Stimulated activated naive B cell treated with anti-CD40 and anti-IgM and Interleukin-4, amounts not matched to agents 10 μg/mL and 1 μg/mL and 100 μg/mL, for 72 hours (primary cell): ENCODE measurements around the gene SUMF1.
A peak's percentile ranks its signal among the peaks of the same experiment; 100 is the strongest.

Experiments
- ATAC-seq, 2 donors: fragments of 150-1000 bp; cut with Tn5 transposase; replicated peaks; 2 replicates each; pipeline ENCODE4 v1.10.0; 2021; ENCODE audit warnings: moderate library complexity in 1 of 2
- DNase-seq: peaks from one replicate; pipeline ENCODE4 v3.0.0; 2021
- H3K27ac Mint-ChIP-seq: one replicate; pipeline ENCODE4 v1.8.0; 2022; ENCODE audit warnings: mild to moderate bottlenecking, mixed read lengths
- H3K27me3 Mint-ChIP-seq, 2 donors: one replicate each; pipeline ENCODE4 v1.8.0; 2022; ENCODE audit warnings: mixed read lengths in 2 of 2
- H3K36me3 Mint-ChIP-seq, 2 donors: one replicate each; pipeline ENCODE4 v1.8.0; 2022; ENCODE audit warnings: mixed read lengths in 2 of 2, mild to moderate bottlenecking in 1 of 2
- H3K4me1 Mint-ChIP-seq, 2 donors: one replicate each; pipeline ENCODE4 v1.8.0; 2022; ENCODE audit warnings: mixed read lengths in 2 of 2, mild to moderate bottlenecking in 1 of 2
- H3K4me3 Mint-ChIP-seq, 2 donors: one replicate each; pipeline ENCODE4 v1.8.0; 2022; ENCODE audit warnings: mild to moderate bottlenecking in 2 of 2, mixed read lengths in 2 of 2, moderate library complexity in 1 of 2
- H3K9me3 Mint-ChIP-seq, 2 donors: one replicate each; pipeline ENCODE4 v1.8.0; 2022; ENCODE audit warnings: mixed read lengths in 2 of 2, mild to moderate bottlenecking in 1 of 2

The SUMF1 gene

DNA sequence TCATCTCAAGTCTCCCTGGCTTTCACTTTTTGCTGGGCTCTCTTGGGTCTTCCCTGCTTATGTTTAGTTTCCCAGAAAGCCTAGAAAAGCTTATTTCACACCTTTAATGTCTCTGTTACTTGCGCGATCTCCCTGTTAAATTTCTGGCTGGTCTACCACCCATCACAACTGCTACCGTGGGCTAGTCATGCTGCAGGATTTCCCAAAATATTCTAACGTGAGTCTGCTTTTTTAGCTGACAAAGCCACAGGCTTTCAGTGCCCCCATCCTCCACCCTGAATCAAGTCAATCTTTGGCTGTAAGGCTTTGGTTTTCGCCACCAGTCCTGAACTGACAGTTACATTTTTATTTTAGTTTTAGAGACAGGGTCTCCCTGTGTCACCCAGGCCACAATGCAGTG, 74.1 kb downstream of the SUMF1 start:
- no peak overlapping the region for H3K27ac Mint-ChIP-seq
- no peak for ATAC-seq
- peaks cover 36 to 51% of the 10 kb centered on the region in 2 donors for H3K36me3 Mint-ChIP-seq

DNA sequence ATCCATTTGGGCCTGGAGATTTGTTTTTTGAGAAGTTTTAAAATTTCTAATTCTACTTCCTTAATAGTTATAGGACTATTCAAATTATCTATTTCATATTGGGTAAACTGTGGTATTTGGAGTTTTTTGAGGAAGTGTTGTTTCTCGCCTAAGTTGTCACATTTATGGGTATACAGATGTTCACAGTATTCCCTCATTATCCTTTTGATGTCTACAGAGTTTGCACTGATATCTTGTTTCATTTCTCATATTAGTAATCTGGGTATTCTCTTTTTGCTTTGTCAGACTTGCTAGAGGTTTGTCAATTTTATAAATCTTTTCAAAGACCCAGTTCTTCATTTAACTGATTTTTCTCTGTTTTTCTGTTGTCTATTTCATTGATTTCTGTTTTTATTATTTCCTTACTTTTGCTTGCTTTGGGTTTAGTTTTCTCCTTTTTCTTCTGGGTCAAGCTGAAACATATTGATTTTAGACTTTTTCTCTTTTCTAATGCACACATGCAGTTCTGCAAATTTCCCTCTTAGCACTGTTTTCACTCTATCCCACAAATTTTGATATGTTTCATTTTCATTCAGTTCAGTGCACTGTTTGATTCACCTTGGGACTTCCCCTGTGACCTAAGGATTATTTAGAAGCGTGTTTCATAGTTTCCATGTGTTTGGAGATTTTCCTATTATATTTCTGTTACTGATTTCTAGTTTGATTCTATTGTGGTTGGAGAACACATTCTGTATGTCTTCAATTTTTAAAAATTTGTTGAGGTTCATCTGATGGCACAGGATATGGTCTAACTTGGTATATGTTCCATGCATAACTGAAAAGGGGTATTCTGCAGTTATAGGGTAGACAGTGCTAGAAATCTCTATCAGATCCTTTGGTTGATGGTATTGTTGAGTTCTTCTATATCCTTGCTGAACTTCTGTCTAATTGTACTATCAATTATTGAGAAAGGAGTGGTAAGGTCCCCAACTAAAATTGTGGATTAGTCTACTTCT, 79.6 kb downstream of the SUMF1 start:
- Mint-ChIP-seq H3K4me3 (peak overlapping the region; percentile 30 to 46), H3K9me3 (peaks cover 3 to 8% of the 10 kb centered on the region in 2 donors), H3K27ac (peak overlapping the region; percentile 10), H3K4me1 (peaks cover 15 to 41% of the 10 kb centered on the region in 2 donors), H3K36me3 (peaks cover 27 to 35% of the 10 kb centered on the region in 2 donors), H3K27me3 (no peaks in the 10 kb centered on the region)
- ATAC-seq (peak; percentile 84 to 92), DNase-seq (no peak)

More for the DNA sequence above, 74.1 kb downstream of the SUMF1 start:
- no peak for DNase-seq
- peaks cover 0 to 5% of the 10 kb centered on the region in 2 donors for H3K9me3 Mint-ChIP-seq
- H3K4me1 Mint-ChIP-seq: peaks cover 7 to 20% of the 10 kb centered on the region in 2 donors
- no peak overlapping the region for H3K4me3 Mint-ChIP-seq
- H3K27me3 Mint-ChIP-seq: no peaks in the 10 kb centered on the region

DNA sequence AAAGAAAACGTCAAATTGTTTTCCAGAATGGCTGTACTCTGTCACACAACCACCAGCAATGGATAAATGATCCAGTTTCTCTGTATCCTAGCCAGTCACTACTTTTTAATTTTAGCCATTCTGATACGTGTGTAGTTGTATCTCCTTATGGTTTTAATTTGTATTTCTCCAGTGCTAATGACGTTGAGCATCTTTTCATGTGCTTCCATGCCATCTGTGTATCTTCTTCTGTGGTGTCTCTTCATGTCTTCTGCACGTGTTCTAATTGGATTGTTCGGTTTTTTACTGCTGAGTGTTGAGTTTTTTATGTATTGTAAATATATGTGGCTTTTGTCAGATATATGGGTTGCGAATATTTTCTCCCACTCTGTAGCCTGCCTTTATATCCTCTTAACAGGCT, 81.9 kb downstream of the SUMF1 start:
- no peak for DNase-seq
- Mint-ChIP-seq H3K4me3 (no peak overlapping the region), H3K27me3 (no peaks in the 10 kb centered on the region), H3K36me3 (peaks cover 22 to 38% of the 10 kb centered on the region in 2 donors), H3K27ac (no peak overlapping the region), H3K9me3 (peaks cover 3 to 9% of the 10 kb centered on the region in 2 donors), H3K4me1 (peaks cover 15 to 41% of the 10 kb centered on the region in 2 donors)
- no peak for ATAC-seq

GRCh38 chr3:4380013-4380412, 87.1 kb downstream of the SUMF1 start:
- peaks cover 3 to 12% of the 10 kb centered on the region in 2 donors for H3K9me3 Mint-ChIP-seq
- DNase-seq: no peak
- H3K4me3 Mint-ChIP-seq: no peak overlapping the region
- no peak overlapping the region for H3K27ac Mint-ChIP-seq
- peaks cover 32 to 55% of the 10 kb centered on the region in 2 donors for H3K36me3 Mint-ChIP-seq
- H3K4me1 Mint-ChIP-seq: peaks cover 0 to 2% of the 10 kb centered on the region in 2 donors
- ATAC-seq: no peak
- no peaks in the 10 kb centered on the region for H3K27me3 Mint-ChIP-seq

DNA sequence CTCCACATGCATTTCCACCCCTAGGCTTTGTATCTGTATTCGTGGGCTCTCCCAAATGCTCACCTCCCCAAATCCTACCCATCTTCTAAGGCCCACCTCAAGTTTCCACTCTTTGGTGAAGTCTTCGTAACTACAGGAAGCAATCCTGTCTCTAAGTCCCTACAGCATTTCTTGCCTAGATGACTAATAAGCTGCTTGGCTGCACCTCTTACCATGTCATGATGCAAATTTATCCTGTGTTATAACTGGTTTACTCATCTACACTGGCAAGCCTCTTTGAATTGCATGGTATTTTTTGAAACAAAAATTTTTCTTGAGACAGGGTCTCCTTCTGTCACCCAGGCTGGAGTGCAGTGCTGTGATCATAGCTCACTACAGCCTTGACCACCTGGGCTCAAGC, 90.6 kb downstream of the SUMF1 start:
- DNase-seq (no peak), ATAC-seq (peak in 1 of 2 donors; percentile 29)
- peaks cover 6 to 15% of the 10 kb centered on the region in 2 donors for H3K9me3 Mint-ChIP-seq
- no peaks in the 10 kb centered on the region for H3K27me3 Mint-ChIP-seq
- H3K4me3 Mint-ChIP-seq: no peak overlapping the region
- peaks cover 0 to 2% of the 10 kb centered on the region in 2 donors for H3K4me1 Mint-ChIP-seq
- peaks cover 38 to 68% of the 10 kb centered on the region in 2 donors for H3K36me3 Mint-ChIP-seq
- H3K27ac Mint-ChIP-seq: no peak overlapping the region

DNA sequence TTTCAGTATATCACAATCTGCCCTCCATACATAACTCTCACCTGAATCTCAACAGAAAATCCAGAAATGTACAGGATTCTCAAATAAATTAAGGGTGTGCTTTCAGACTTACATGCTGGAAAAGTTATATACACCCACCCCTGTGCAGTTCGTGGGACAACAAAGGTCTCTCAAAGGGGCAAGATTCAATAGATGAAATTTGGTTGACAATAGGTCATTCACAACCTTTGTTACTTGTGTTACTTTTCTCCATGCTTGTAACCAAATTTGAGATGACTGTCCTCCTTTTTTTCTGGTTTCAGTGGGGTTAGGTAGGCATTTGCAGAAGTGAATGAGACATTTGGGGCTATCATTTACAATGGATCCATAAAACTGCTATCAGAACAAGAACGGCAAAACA, 91.2 kb downstream of the SUMF1 start:
- no peak overlapping the region for H3K27ac Mint-ChIP-seq
- ATAC-seq (no peak), DNase-seq (no peak)
- H3K9me3 Mint-ChIP-seq: peaks cover 6 to 15% of the 10 kb centered on the region in 2 donors
- H3K4me3 Mint-ChIP-seq: no peak overlapping the region
- no peaks in the 10 kb centered on the region for H3K27me3 Mint-ChIP-seq
- peaks cover 43 to 70% of the 10 kb centered on the region in 2 donors for H3K36me3 Mint-ChIP-seq
- H3K4me1 Mint-ChIP-seq: peaks cover 0 to 2% of the 10 kb centered on the region in 2 donors

DNA sequence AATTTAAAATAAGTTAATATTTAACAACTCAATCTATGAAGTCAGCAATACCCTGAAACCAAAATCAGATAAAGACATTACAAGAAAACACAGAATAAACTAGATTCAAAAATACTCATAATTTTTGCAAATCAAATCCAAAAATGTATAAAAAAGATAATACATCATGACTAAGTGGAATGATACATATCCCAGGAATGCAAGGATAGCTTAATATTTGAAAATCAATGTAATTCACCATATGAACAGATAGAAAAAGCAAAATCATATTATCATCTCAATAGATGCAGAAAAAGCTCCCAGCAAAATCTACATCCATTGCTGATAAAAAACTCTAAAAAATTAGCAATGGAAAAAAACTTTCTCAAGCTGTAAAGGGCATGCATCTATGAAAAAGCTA, 93.4 kb downstream of the SUMF1 start:
- H3K9me3 Mint-ChIP-seq: peaks cover 6% of the 10 kb centered on the region in 2 donors
- DNase-seq: no peak

DNA sequence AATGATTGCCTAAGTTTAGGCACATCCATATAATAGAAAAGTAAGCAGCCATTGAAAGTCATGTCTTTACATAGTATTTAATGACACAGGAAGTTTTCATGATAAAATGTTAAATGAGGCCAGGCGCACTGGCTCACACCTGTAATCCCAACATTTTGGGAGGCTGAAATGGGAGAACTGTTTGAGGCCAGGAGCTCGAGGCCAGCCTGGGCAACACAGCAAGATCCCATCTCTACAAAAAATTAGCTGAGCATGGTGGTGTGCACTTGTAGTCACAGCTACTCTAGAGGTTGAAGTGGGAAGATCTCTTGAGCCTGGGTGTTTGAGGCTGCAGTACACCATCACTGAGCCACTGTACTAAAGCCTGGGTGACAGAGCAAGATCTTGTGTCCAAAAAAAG, 104.5 kb downstream of the SUMF1 start:
- no peaks in the 10 kb centered on the region for H3K27me3 Mint-ChIP-seq
- peaks cover 27 to 35% of the 10 kb centered on the region in 2 donors for H3K36me3 Mint-ChIP-seq
- no peak for DNase-seq
- no peak overlapping the region for H3K27ac Mint-ChIP-seq
- no peaks in the 10 kb centered on the region for H3K9me3 Mint-ChIP-seq
- ATAC-seq: no peak
- no peaks in the 10 kb centered on the region for H3K4me1 Mint-ChIP-seq
- no peak overlapping the region for H3K4me3 Mint-ChIP-seq

More for the DNA sequence above, 93.4 kb downstream of the SUMF1 start:
- no peak for ATAC-seq
- H3K36me3 Mint-ChIP-seq: peaks cover 35 to 60% of the 10 kb centered on the region in 2 donors
- H3K27ac Mint-ChIP-seq: no peak overlapping the region
- no peak overlapping the region for H3K4me3 Mint-ChIP-seq
- H3K4me1 Mint-ChIP-seq: peaks cover 0 to 2% of the 10 kb centered on the region in 2 donors
- no peaks in the 10 kb centered on the region for H3K27me3 Mint-ChIP-seq

DNA sequence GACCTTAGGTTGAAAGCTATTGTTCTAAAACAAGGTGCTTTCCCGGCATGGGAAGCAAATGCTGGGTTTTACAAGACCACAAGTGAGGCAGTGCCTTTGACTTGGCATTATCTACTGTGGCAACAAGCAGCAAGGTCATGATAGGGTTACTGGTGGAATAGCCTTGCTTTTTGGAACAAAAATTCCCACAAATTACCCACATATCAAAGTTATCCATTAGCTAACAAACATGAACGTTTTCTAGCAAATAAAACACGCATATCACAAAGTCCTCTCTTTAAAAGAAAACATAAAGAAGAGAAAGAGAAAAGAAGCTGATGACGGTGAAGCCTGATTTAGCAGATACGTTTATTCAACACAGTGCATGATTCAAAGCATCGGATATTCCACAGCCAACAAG, 106.3 kb downstream of the SUMF1 start:
- H3K9me3 Mint-ChIP-seq: no peaks in the 10 kb centered on the region

GRCh38 chr3:4359805-4360502, 107.1 kb downstream of the SUMF1 start:
- Mint-ChIP-seq H3K9me3 (no peaks in the 10 kb centered on the region), H3K4me1 (no peaks in the 10 kb centered on the region), H3K27me3 (no peaks in the 10 kb centered on the region), H3K27ac (no peak overlapping the region), H3K36me3 (peaks cover 20 to 29% of the 10 kb centered on the region in 2 donors), H3K4me3 (no peak overlapping the region)
- ATAC-seq (no peak), DNase-seq (no peak)

More for the DNA sequence above, 106.3 kb downstream of the SUMF1 start:
- Mint-ChIP-seq H3K27me3 (no peaks in the 10 kb centered on the region), H3K4me3 (no peak overlapping the region), H3K36me3 (peaks cover 20 to 29% of the 10 kb centered on the region in 2 donors), H3K27ac (no peak overlapping the region), H3K4me1 (no peaks in the 10 kb centered on the region)
- no peak for ATAC-seq
- no peak for DNase-seq

- H3K4me3 Mint-ChIP-seq: no peak overlapping the region
- peaks cover 18 to 29% of the 10 kb centered on the region in 2 donors for H3K36me3 Mint-ChIP-seq
- H3K27me3 Mint-ChIP-seq: no peaks in the 10 kb centered on the region
- no peak for DNase-seq
- ATAC-seq: no peak
- H3K4me1 Mint-ChIP-seq: no peaks in the 10 kb centered on the region
- peak overlapping the region; percentile 49 for H3K27ac Mint-ChIP-seq
- no peaks in the 10 kb centered on the region for H3K9me3 Mint-ChIP-seq
Observed at GRCh38 chr3:4358273-4358672, 108.8 kb downstream of the SUMF1 start.

DNA sequence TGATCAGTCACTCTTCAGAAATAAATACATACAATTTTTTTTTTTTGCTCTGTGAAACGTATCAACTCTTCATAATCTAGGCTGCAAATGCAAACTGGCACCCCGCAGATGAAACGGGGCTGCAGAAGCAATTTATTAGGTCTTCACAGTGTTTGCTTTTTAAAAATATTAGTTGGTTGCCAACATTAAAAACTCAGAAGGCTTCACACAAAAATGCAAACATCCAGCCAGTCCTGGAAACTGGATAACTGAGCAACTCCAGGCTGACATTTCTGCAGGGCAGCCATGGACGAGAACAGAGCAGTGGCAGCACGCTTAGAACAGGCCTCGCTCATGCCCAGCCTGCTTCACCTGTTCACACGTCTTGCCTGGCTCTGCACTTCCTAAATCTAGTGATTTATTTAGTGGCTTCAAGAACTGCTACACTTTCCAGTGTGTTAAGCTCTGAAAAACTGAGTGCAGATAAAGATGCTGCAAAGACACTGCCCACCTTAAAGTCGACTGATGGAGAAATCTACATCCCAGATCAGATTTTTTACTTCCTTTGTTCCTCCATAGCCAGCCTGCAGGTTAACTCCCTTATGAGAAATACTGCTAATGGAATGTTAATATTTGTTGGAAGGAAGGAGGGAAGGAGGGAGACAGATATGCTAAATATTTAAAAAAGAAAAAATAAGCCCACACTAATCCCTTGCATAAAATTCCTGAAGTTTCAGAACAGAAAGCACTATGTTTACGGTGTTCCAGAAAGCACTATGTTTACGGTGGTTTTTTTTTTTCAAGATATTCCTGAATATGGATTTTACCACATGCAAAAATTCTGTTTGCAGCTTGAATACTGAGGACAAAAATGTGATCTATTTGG, 110.3 kb downstream of the SUMF1 start:
- no peak overlapping the region for H3K4me3 Mint-ChIP-seq
- no peak overlapping the region for H3K27ac Mint-ChIP-seq
- H3K4me1 Mint-ChIP-seq: peaks cover 4 to 6% of the 10 kb centered on the region in 2 donors
- H3K27me3 Mint-ChIP-seq: no peaks in the 10 kb centered on the region
- H3K9me3 Mint-ChIP-seq: no peaks in the 10 kb centered on the region
- DNase-seq (no peak), ATAC-seq (no peak)
- H3K36me3 Mint-ChIP-seq: peaks cover 10 to 18% of the 10 kb centered on the region in 2 donors

- Mint-ChIP-seq H3K27ac (no peak overlapping the region), H3K36me3 (peaks cover 4 to 12% of the 10 kb centered on the region in 2 donors), H3K4me3 (no peak overlapping the region), H3K27me3 (no peaks in the 10 kb centered on the region), H3K4me1 (peaks cover 7 to 12% of the 10 kb centered on the region in 2 donors), H3K9me3 (no peaks in the 10 kb centered on the region)
- no peak for DNase-seq
- no peak for ATAC-seq
Observed at GRCh38 chr3:4356220-4356540, 110.9 kb downstream of the SUMF1 start.
